ENCODE results near the gene SPI1.

SPI1 gene

DNA sequence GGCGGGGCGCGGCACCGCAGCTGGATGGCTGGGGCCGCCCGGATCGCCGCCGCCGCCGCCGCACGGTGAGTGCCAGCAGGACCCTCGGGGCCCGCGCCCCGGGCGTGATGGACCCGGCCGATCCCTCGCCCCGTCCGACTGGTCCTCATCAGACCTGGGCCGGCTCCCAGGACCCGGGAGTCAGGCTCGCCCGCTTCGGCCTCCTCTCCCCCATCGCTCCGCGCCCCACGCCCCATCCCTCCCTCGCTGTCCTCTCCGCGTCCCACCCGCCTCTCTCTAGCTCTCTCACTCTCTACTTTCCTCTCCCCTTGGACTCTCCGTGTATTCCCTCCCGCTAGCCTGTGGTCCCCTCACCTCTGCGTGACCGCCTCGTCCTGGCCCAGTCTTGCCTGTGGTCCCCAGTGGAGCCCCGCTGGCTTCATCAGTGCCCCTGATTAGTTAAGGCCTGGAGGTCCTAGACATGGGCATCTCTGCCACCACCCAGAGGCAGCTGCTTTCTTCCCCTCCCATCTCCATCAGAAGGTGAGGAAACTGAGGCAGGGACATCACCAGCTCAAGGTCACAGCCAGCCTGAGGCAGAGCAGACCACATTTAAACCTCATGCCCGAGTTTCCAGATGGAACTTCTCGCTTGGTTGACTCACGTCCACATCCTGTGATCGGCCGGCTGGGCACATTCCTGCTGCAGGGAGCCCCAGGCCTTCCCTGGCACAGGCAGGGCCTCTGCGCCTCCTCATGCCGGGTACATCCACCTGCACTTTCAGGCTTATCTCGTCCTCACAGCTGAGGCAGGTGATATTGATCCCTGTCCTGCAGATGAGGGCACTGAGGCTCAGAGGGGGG, 30.5 kb upstream of the SPI1 start (continued):
- TF ChIP-seq, protein P1, sequence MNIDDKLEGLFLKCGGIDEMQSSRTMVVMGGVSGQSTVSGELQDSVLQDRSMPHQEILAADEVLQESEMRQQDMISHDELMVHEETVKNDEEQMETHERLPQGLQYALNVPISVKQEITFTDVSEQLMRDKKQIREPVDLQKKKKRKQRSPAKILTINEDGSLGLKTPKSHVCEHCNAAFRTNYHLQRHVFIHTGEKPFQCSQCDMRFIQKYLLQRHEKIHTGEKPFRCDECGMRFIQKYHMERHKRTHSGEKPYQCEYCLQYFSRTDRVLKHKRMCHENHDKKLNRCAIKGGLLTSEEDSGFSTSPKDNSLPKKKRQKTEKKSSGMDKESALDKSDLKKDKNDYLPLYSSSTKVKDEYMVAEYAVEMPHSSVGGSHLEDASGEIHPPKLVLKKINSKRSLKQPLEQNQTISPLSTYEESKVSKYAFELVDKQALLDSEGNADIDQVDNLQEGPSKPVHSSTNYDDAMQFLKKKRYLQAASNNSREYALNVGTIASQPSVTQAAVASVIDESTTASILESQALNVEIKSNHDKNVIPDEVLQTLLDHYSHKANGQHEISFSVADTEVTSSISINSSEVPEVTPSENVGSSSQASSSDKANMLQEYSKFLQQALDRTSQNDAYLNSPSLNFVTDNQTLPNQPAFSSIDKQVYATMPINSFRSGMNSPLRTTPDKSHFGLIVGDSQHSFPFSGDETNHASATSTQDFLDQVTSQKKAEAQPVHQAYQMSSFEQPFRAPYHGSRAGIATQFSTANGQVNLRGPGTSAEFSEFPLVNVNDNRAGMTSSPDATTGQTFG (tag by site-specific recombination; IDR thresholded peaks at IDR 0.05; ENCODE audit: borderline replicate concordance), result no peak
- TF ChIP-seq HOXC10 (CRISPR knock-in tag; IDR thresholded peaks at IDR 0.05), result no peak
- no peak for TF ChIP-seq SETDB1 (IDR thresholded peaks at IDR 0.05; ENCODE audit: insufficient read length, low read length)
- TF ChIP-seq, protein P2, sequence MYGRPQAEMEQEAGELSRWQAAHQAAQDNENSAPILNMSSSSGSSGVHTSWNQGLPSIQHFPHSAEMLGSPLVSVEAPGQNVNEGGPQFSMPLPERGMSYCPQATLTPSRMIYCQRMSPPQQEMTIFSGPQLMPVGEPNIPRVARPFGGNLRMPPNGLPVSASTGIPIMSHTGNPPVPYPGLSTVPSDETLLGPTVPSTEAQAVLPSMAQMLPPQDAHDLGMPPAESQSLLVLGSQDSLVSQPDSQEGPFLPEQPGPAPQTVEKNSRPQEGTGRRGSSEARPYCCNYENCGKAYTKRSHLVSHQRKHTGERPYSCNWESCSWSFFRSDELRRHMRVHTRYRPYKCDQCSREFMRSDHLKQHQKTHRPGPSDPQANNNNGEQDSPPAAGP (tag by site-specific recombination; IDR thresholded peaks at IDR 0.05), result no peak
- TF ChIP-seq ZNF830 (tag by site-specific recombination; IDR thresholded peaks at IDR 0.05; ENCODE audit: low read depth), result no peak
- TF ChIP-seq, protein P3, sequence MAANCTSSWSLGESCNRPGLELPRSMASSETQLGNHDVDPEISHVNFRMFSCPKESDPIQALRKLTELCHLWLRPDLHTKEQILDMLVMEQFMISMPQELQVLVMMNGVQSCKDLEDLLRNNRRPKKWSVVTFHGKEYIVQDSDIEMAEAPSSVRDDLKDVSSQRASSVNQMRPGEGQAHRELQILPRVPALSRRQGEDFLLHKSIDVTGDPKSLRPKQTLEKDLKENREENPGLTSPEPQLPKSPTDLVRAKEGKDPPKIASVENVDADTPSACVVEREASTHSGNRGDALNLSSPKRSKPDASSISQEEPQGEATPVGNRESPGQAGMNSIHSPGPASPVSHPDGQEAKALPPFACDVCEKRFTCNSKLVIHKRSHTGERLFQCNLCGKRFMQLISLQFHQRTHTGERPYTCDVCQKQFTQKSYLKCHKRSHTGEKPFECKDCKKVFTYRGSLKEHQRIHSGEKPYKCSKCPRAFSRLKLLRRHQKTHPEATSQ (tag by site-specific recombination; IDR thresholded peaks at IDR 0.05), result no peak
- TF ChIP-seq, protein P4, sequence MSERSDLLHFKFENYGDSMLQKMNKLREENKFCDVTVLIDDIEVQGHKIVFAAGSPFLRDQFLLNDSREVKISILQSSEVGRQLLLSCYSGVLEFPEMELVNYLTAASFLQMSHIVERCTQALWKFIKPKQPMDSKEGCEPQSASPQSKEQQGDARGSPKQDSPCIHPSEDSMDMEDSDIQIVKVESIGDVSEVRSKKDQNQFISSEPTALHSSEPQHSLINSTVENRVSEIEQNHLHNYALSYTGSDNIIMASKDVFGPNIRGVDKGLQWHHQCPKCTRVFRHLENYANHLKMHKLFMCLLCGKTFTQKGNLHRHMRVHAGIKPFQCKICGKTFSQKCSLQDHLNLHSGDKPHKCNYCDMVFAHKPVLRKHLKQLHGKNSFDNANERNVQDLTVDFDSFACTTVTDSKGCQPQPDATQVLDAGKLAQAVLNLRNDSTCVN (tag by site-specific recombination; optimal IDR thresholded peaks at IDR 0.05), result peak; percentile 8
- peak; percentile 42; the same call in 1 of the 2 replicates for TF ChIP-seq ZNF600 (tag by site-specific recombination; IDR thresholded peaks at IDR 0.05)
- TF ChIP-seq ZNF670 (tag by site-specific recombination; IDR thresholded peaks at IDR 0.05; ENCODE audit: low read depth), result no peak
- TF ChIP-seq GLIS2 (tag by site-specific recombination; IDR thresholded peaks at IDR 0.05), result peak; percentile 19
- peak; percentile 54 for TF ChIP-seq ZIC2 (tag by site-specific recombination; IDR thresholded peaks at IDR 0.05)
- no peak for TF ChIP-seq ZNF555 (tag by site-specific recombination; conservative IDR thresholded peaks at IDR 0.05)
- TF ChIP-seq ZNF76 (tag by site-specific recombination; IDR thresholded peaks at IDR 0.05; ENCODE audit: borderline replicate concordance, low read depth), result no peak
- TF ChIP-seq REPIN1 (tag by site-specific recombination; IDR thresholded peaks at IDR 0.05; ENCODE audit: low read depth), result no peak
- no peak for TF ChIP-seq ZNF211 (tag by site-specific recombination; IDR thresholded peaks at IDR 0.05; ENCODE audit: low read depth)
- TF ChIP-seq RBAK (tag by site-specific recombination; IDR thresholded peaks at IDR 0.05), result no peak
- peak; percentile 85 for TF ChIP-seq ZNF335 (tag by site-specific recombination; conservative IDR thresholded peaks at IDR 0.05)

- H3K36me3 ChIP-seq (ENCODE audit: control insufficient read depth in 2 of 2, insufficient read depth in 1 of 2, low read length in 2 of 2), result peaks cover 0 to 25% of the 10 kb centered on the region in 2 experiments; a peak in 1 of 3 replicates
- H3K4me3 ChIP-seq (ENCODE audit: low read depth, low read length), result peak within 1 kb of the TSS; percentile 86
- POLR2A ChIA-PET, result interaction anchor here (1.2 to 6.0 kb wide), 3 partner anchors 8 to 34 kb away, joined by 3 to 37 read pairs (median 7); partner anchors contain the start of gene PSMC3
- no peaks in the 10 kb centered on the region for H3K9me3 ChIP-seq (ENCODE audit: control insufficient read depth, insufficient read depth, low read depth, low read length)
- no peaks in the 10 kb centered on the region for H3K4me1 ChIP-seq (ENCODE audit: control insufficient read depth, insufficient read depth, low read length)
- CTCF ChIA-PET, result interaction anchor here (0.6 to 4.9 kb wide), 10 partner anchors 9 to 1160 kb away, joined by 3 to 32 read pairs (median 4); partner anchors contain the start of genes ACP2, KBTBD4, MADD and NDUFS3
- H3K27ac ChIP-seq (ENCODE audit: extremely low read depth, low read depth, low read length), result peak within 1 kb of the TSS; percentile 82
- TF ChIP-seq OVOL3 (tag by site-specific recombination; IDR thresholded peaks at IDR 0.05) (no peak), HOXA7 (CRISPR knock-in tag; IDR thresholded peaks at IDR 0.05; ENCODE audit: borderline replicate concordance) (no peak), ZNF664 (tag by site-specific recombination; IDR thresholded peaks at IDR 0.05) (peak; percentile 66; the same call in 1 of the 2 replicates), ZNF510 (tag by site-specific recombination; IDR thresholded peaks at IDR 0.05; ENCODE audit: insufficient replicate concordance) (no peak), OSR2 (tag by site-specific recombination; IDR thresholded peaks at IDR 0.05) (peak; percentile 64), ZNF133 (tag by site-specific recombination; IDR thresholded peaks at IDR 0.05) (no peak), ZNF23 (tag by site-specific recombination; IDR thresholded peaks at IDR 0.05; ENCODE audit: borderline replicate concordance) (no peak), ZBTB21 (tag by site-specific recombination; IDR thresholded peaks at IDR 0.05) (no peak), ZNF416 (tag by site-specific recombination; IDR thresholded peaks at IDR 0.05) (no peak)
Measured at GRCh38 chr11:47407746-47408590, 29.6 kb upstream of the SPI1 start, which contains the start of gene SLC39A13. SLC39A13 (plus strand) TSS chr11:47408590; CDS start chr11:47410095, 1,505 bp downstream.

Measured in HEK293 (cell line).